Activated CD4-positive, alpha-beta T cell treated with anti-CD3 and anti-CD28 coated beads for 48 hours (primary cell): ENCODE data around the gene FAP.
A peak's percentile ranks its signal among the peaks of the same experiment; 100 is the strongest.

ENCODE experiments used
- DNase-seq: peaks from one replicate; pipeline ENCODE4 v3.0.0-alpha.2; 2020

The FAP gene

GRCh38 chr2:162185541-162186232 is 57.6 kb downstream of the FAP start:
- no peak for DNase-seq

GRCh38 chr2:162184821-162185450 is 58.3 kb downstream of the FAP start:
- no peak for DNase-seq

GRCh38 chr2:162184359-162184758 is 58.9 kb downstream of the FAP start:
- DNase-seq: no peak

GRCh38 chr2:162182395-162182794 is 60.9 kb downstream of the FAP start:
- DNase-seq: no peak

- no peak for DNase-seq
Measured at GRCh38 chr2:162177301-162177700, 65.9 kb downstream of the FAP start.

GRCh38 chr2:162175714-162176113 is 67.5 kb downstream of the FAP start:
- no peak for DNase-seq

- no peak for DNase-seq
Measured at GRCh38 chr2:162174746-162175145, 68.5 kb downstream of the FAP start.

GRCh38 chr2:162172802-162173370 is 70.4 kb downstream of the FAP start:
- no peak for DNase-seq

GRCh38 chr2:162166745-162167144 is 76.5 kb downstream of the FAP start:
- no peak for DNase-seq

GRCh38 chr2:162166174-162166573 is 77.1 kb downstream of the FAP start:
- DNase-seq: no peak

GRCh38 chr2:162164802-162165201 is 78.4 kb downstream of the FAP start:
- DNase-seq: no peak

GRCh38 chr2:162159446-162159845 is 83.8 kb downstream of the FAP start:
- DNase-seq: no peak

GRCh38 chr2:162156149-162156548 is 87.1 kb downstream of the FAP start:
- DNase-seq: no peak

GRCh38 chr2:162155093-162155492 is 88.2 kb downstream of the FAP start:
- DNase-seq: no peak

- DNase-seq: peak; percentile 76
Measured at GRCh38 chr2:162153608-162154224, 89.5 kb downstream of the FAP start.

GRCh38 chr2:162152147-162152546 is 91.1 kb downstream of the FAP start, which contains the start of gene GCG:
Gene GCG, minus strand, starts transcription at chr2:162152247. Its CDS starts 3,069 bp downstream, at chr2:162149178.
- DNase-seq: no peak

GRCh38 chr2:162149940-162150339 is 93.3 kb downstream of the FAP start:
- no peak for DNase-seq

GRCh38 chr2:162149466-162149865 is 93.8 kb downstream of the FAP start:
- DNase-seq: no peak

GRCh38 chr2:162148956-162149355 is 94.3 kb downstream of the FAP start:
- no peak for DNase-seq

- no peak for DNase-seq
Measured at GRCh38 chr2:162143969-162144368, 99.3 kb downstream of the FAP start.

- DNase-seq: no peak
Measured at GRCh38 chr2:162138310-162138709, 104.9 kb downstream of the FAP start.

GRCh38 chr2:162127422-162127821 is 115.8 kb downstream of the FAP start:
- DNase-seq: no peak

- no peak for DNase-seq
Measured at GRCh38 chr2:162126527-162126926, 116.7 kb downstream of the FAP start.

GRCh38 chr2:162126111-162126519 is 117.1 kb downstream of the FAP start:
- DNase-seq: no peak
